IPS-NIHi7 (cell line): ENCODE data around the gene CAB39.

Experiments
- DNase-seq: peaks from one replicate; pipeline ENCODE4 v3.0.0; 2012; ENCODE audit warnings: mixed read lengths; ENCODE audit errors: extremely low spot score

Gene CAB39

GRCh38 chr2:230754200-230754599, 41.6 kb downstream of the CAB39 start:
- no peak for DNase-seq

- no peak for DNase-seq
Observed at GRCh38 chr2:230757476-230757875, 44.8 kb downstream of the CAB39 start.

- no peak for DNase-seq
Observed at GRCh38 chr2:230758566-230759480, 46.2 kb downstream of the CAB39 start.

- DNase-seq = no peak
Observed at GRCh38 chr2:230759481-230760167, 47.0 kb downstream of the CAB39 start.

GRCh38 chr2:230761704-230762103, 49.1 kb downstream of the CAB39 start:
- DNase-seq = no peak

GRCh38 chr2:230762317-230762896, 49.8 kb downstream of the CAB39 start:
- peak; percentile 83 for DNase-seq

GRCh38 chr2:230764346-230764745, 51.7 kb downstream of the CAB39 start:
- DNase-seq = no peak

- DNase-seq = peak; percentile 18
Observed at GRCh38 chr2:230765611-230766300, 53.1 kb downstream of the CAB39 start.

- no peak for DNase-seq
Observed at GRCh38 chr2:230767862-230768388, 55.3 kb downstream of the CAB39 start.

GRCh38 chr2:230770804-230771203, 58.2 kb downstream of the CAB39 start:
- DNase-seq = no peak

- DNase-seq = no peak
Observed at GRCh38 chr2:230772156-230772555, 59.5 kb downstream of the CAB39 start.

GRCh38 chr2:230773039-230773773, 60.6 kb downstream of the CAB39 start:
- no peak for DNase-seq

- DNase-seq = no peak
Observed at GRCh38 chr2:230774348-230774951, 61.8 kb downstream of the CAB39 start.

- DNase-seq = no peak
Observed at GRCh38 chr2:230775737-230776136, 63.1 kb downstream of the CAB39 start.

GRCh38 chr2:230777721-230778120, 65.1 kb downstream of the CAB39 start:
- DNase-seq = no peak

GRCh38 chr2:230778350-230779063, 65.9 kb downstream of the CAB39 start:
- DNase-seq = no peak

GRCh38 chr2:230779126-230779525, 66.5 kb downstream of the CAB39 start:
- DNase-seq = no peak

GRCh38 chr2:230779607-230780006, 67.0 kb downstream of the CAB39 start:
- DNase-seq = no peak

GRCh38 chr2:230781130-230781797, 68.6 kb downstream of the CAB39 start:
- peak; percentile 41 for DNase-seq
